GM19372 (cell line): Measurements from ENCODE around the gene ALPL.

ENCODE experiments used
- ATAC-seq: cut with Tn5 transposase; IDR thresholded peaks from one replicate; pipeline ENCODE4 v1.9.1; 2021; ENCODE audit warnings: mild to moderate bottlenecking, low read depth, moderate library complexity; ENCODE audit not compliant: unreplicated experiment

ALPL gene

DNA sequence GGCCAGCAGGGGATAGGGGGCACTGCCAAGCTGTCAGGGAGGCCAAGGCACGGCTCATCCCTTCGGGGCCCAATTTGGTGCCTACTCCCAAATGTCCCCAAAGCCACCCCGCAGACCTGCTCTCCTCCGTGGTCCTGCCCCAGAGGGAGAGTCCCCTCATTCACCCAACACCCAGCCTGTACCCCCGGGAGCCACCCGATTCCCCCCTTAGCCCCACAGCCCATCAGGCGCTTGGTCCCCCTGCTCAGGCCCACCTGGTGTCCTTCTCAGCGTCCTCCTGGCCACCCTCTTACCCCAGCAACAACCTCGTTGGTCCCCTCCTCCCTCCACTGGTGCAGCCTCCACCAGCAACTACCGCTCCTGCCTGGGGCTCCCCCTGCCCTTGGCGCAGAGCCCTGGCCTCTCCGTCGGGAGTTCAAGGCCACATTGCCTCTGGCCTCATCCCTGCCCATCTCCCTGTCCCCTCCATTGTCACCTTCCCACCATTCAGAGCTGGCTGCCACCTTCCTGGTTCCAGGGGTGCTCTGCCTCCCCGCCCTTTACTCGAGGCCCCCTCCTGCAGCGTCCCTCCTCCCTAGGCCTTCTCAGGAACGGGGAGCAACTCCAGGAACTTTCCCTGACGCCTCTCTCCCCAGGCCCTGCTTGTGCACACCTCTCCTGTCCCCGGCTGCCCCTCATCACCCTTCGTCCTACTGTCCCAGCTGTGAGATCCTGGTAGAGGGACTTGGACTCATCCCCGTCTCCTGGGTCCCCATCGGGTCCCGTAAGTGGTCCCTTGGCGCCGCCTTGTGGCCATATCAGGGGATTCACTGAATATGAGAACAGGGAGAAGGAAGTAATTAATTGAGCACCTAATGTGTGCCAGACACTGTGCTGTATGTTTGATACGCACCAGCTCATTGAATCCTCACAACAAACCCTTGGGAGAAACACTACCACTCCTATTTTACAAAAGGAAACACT is 86.0 kb downstream of the ALPL start:
- no peak for ATAC-seq

DNA sequence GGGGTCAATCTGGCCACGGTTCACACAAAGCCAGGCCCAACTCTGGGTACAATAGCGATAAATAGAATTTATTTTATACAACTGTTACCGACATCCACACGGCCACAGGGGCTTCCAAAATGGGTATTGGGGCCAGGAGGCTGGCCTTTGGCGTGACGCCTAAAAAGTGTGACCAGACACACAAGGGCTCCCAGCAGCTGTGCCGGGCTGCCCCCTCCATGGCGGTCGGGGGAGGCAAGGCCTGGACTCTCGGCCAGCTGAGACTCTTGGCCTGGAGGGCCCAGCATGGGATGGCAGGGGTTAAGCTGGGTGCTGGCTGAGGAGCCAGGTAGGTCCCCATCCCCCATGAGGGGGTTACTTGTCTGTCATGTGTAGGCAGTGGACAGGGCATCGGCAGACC is 87.0 kb downstream of the ALPL start:
- ATAC-seq: no peak

DNA sequence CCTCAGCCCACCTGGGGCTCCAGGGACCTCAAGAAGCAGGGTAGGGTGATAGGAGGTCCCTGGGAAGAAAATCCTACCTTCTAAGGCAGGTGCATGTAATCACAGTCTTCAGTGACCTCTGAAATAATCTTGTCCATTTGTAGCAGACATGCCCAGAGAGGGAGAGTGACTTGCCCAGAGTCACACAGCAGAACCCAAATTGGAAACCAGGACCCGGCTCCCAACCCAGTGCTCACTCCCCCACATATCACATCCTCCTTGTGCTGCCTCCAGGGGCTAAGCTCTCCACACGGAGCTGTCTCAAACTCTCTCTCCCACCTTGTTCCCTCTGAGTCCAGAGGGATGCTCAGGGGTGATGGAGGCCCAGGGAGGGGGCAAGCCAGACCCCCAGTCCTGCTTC is 87.4 kb downstream of the ALPL start:
- no peak for ATAC-seq

DNA sequence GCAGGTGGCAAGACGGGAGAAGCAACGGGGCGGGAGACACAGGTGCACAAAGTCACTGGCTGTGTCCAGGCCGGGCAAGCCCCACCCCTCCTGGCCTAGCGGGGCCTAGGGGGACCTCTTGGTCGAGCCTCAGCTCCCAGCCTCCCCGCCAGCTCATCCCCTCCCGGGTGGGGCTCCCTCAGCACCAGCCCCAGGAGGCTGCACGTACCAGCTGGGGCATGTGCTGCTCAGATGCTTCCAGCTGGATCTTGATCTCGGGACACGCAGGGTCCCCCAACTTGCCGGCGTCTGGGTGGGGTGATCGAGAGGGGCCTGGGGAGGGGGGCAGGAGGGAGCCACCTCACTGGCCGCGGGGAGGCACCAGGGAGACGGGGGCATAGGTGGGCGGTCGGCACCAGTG is 88.5 kb downstream of the ALPL start:
- ATAC-seq: no peak

DNA sequence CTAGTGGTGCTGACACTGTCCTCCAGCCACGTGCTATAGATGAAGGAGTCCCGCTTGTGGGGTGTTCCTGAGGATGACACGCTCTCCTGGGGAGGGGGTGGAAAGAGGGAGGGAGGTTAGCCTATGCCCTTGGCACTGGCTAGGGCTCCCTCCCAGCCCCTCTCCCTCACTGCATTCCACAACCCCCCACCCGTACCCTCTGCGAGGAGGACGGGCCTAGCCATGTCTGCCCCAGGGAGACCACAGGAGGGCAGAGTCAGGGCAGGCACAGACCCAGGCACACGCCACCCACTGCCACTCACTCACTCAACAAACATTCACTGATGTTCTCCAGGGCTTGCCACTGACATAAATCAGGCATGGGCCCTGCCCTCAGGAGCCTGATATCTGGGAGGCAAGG is 89.2 kb downstream of the ALPL start:
- no peak for ATAC-seq

DNA sequence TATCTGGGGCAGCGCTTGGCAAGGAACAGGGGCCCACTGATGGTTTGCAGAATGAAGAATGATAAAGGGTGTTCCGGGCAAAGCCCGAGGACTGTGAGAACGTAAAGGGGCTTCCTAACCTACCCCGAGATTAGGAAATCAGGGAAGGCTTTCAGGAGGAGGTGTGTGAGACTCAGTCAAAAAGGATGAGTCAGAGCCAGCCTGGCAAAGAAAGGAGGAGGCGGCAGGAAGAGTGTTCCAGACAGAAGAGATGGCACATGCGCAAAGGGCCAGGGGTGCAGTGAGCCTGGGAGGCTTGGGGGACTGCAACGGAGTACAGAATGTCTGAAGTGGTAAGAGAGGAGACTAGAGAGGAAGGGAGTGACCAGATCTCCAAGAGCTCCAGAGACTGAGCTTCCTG is 89.7 kb downstream of the ALPL start:
- no peak for ATAC-seq

DNA sequence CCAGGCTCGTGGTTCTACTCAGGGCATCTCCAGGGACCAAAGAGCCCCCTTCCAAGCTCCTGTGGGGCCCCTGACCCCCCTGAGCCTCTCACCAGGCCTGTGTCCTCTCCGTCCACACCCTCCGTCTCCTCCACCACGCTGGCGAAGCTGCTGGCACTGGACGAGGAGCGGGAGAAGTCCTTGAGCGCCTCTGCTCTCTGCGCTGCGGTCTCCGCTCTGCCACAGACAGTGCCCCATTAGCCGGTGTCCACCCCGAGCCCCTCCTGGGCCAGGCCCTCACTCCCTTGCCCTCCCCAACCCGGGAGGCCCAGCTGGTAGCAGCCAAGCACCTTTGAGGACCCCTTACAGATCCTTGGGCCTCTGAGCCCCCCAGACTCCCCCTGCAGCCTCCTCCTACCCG is 90.2 kb downstream of the ALPL start:
- ATAC-seq: no peak

DNA sequence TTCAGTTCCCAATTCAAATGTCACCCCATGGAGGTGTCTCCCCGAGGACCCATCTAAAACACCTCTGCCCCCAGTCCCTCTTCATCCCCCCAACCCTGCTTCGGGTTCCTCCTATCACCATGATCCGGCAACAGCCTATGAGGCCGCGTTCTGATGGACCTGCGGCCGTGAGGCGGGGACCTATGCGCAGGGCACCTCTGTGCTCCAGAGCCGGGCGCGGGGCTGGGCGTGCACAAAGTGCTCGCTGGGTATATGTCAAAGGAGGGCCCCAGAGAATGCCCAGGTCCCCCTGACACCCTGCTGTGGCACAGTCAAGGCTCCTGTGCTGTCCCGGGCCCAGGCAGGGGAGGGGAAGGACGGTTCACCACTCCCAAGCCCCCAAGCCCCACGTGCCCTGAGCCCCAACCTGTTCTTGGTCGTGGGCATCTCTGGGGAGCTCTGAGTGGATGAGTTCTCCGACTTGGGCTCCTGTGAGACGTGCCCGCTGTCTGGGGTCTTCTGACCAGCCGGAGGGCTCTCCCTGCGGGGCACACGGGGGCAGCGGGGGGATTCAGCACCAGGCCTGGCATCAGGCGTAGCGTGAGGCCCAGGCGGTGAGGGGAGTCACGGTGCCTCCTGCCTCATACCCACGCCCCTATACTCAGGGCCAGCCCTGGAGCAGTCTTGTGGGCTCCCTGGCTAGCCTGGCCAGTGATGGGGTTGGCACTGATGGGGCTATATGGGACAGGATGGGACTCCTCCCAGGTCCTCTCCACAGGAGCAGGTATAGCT is 92.2 kb downstream of the ALPL start:
- ATAC-seq: no peak

DNA sequence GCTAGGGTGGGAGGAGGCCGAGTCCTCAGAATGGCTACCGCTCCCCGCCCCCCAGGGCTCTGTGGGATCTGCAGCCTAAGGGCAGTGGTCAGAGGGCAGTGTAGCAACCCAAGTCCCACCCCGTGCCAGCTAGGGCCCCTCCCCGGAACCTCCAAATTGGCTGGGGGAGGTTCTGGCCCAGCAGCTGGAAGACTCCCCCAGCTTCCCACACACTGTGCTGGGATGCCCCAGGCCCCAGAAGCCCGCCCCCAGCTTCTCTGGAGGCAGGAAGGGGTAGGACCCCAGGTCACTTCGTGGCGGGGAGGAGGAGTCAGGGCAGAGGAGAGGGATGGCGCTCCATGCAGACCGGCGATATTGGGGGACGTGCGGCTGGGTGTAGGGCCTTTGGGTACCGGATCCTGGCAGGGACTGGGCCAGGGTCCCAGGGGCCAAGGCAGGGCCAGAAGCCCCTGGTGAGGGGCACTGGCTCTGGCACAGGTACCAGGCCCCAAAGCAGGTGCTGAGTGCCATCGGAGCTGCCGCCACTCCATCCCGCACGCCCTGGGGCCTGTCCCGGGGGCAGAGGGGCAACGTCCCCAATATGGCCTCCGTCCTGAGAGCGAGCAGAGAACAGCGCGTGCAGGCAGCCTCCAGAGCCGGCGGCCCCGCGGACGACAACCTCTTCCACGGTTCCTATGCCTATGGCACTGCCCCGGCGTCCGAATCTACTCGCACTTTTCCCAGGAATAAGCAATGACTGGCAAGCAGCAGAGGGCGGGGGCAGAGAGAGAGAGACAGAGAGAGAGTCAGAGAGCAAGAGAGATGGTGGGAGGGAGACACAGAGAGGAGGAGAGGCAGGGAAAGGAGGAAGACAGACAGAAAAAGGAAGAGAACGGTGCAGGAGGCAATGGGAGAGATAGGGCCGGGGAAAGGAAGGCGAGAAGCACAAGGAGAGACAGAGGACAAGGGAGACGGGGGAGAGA is 94.2 kb downstream of the ALPL start:
- no peak for ATAC-seq

DNA sequence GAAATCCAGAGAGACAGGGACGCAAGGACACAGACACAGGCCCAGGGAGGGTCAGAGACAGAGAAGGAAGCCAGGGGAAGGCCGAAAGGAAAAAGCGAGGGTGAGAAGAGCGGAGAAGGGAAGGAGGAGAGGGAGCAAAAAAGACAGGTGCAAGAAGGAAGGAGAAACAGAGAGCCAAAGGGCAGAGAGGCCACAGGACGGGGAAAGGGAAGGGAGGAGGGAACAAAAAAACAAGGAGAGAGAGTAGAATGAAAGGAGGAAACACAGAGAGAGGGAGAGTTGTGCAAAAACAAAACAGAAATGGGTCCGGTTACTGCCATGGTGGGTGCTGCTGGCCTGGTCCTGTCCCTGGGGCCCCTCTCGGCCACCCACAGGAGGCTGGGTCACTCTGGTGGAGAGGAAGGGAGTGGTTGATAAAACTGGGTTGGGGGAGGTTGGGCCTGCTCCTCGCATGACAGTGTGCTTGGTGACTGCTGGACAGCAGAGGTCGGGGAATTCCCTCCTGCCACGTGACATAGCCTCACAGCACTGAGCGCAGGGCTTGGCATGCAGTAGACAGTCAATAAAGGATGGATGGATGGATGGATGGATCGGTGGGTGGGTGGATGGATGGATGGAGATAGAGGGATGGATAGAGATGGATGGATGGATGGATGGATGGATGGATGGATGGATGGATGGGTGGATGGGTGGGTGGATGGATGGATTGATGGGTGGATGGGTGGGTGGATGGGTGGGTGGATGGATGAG is 95.2 kb downstream of the ALPL start:
- ATAC-seq: no peak

DNA sequence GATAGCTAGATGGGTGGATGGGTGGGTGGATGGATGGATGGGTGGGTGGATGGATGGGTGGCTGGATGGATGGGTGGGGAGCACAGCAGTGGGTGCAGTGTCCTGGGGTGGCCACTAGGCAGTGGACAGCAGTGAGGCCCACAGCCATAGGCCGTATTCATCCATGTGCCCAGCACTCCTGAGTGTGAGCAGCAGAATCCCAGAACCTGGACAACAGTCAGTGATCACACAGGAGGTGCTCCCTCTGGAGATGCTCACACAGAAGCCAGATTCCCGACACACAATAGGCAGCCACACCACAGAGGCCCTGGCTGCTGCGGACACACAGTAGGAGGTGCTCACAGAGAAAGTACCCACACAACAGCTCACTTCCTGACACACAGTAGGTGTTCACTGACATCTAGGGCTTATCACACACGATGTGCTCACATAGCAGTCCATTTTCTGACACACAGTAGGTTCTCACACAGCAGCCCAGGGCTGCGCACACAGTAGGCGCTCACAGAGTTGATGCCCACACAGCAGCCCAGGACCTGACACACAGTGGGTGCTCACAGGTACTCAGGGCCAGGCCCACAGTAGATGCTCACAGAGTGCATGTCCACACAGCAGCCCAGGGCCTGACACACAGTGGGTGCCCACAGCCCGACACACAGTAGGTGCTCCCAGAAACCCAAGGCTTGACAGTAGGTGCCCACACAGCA is 95.9 kb downstream of the ALPL start:
- no peak for ATAC-seq

DNA sequence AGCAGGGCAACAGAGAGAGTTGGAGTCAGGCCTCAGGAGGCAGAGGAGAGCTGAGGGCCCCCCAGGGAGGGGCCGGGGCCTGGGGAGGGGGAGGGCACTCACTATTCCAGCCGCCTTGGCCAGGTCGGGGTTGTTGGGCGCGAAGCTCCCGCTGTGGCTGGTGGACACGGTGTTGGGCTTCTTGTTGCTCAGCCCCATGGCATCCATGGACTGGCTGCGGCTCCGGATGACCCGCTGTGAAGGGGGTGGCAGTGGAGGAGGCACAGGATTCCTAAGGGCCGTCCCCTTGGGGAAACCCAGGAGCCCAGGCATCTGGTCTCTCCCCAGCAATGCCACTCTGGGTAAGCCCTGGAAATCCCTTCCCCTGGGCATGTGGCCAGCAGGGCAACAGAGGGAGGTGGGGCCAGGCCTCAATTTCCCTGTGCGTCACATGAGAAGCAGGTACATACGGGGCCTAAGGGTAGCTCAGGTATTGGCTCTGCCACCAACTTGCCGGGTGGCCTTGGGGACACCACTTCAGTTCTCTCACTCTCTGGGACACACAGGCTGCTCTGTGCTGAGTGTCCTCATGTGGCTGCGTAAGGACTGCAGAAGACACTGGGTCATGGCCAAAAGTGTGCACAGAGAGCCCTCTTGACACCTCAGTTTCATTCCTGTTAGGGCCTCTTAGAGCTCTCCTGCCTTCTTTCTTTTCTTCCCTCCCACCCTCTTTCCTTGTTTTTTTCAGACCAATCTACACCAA is 96.9 kb downstream of the ALPL start:
- ATAC-seq: no peak

DNA sequence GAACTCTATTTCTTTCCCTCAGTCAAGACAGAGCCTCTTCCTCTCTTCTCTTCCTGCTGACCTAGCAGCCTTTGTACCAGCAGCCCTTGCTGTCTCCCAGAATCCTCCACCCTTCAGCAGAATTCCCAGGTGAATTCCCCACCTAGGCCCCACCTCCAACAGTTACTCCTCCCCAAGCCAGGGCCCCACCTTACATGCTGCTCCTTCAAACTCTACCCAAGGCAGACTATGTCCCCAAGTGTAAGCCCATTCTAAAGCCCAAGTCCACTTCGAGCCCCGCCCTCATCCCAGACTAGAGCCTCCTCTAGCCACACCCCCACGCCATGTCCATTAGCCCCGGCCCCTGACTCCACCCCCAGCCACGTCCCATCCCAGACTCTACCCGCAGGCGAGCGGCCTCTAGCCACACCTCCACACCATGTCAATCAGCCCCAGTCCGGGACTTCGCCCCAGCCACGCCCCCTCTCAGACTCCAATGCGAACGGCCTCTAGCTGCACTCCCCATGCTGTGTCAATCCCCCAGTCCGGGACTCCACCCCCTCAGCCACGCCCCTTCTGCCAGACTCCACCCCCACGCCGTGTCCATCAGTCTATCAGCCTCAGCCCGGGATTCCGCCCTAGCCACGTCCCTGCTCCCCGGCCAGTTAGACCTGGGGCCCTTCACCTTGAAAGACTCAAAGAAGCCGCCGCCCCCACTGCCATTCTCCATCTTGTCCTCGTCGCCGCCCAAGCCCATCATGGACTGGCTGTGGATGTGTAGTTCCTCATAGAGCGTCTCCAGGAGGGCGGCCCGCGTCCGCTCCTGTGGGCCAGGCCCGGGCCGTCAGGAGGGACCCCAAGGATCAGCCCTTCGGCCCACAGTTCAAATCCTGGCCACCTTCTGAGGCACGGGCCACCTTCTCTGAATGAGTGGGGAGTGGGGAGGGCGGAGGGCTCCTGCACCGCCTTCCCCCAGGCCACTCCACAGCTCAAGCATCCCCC is 98.6 kb downstream of the ALPL start:
- ATAC-seq: peak; percentile 82

DNA sequence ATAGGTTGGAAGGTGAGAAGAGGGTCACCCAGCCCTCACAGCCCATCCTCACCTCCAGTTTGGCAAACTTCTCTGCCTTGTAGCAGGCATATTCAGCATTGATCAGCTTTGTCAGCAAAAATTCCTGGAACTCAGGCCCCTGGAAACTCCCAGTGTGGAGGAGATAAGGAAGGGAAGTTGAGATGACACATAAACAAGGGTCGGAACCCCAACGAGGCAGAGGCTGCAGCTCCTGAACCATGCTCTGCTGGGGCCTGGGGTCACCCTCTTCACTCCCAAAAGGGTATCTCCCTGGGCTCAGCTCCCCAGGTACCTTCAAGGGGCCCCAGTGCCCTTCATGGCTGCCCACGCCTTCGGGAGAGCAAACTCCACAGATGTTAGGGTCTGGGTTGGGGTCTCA is 99.6 kb downstream of the ALPL start:
- ATAC-seq: no peak

DNA sequence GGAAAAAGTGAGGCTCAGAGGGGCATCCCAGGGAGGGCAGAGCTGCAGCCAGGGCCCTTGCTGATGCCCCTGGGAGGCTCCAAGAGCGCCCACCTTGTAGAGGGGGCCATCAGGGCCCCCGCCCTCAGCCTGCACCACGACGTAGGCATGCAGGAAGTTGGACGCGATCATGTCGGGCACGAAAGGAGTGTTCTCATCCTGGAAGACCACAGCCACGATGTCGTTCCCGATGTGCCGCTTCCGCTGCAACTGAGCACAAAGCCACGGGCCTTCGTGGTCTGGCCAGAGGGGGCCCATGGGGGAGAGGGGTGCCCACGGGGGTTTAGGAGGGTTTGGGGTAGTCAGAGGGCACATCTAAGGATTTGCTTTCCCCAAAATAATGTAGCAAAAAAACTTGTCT is 100.8 kb downstream of the ALPL start:
- ATAC-seq: no peak

DNA sequence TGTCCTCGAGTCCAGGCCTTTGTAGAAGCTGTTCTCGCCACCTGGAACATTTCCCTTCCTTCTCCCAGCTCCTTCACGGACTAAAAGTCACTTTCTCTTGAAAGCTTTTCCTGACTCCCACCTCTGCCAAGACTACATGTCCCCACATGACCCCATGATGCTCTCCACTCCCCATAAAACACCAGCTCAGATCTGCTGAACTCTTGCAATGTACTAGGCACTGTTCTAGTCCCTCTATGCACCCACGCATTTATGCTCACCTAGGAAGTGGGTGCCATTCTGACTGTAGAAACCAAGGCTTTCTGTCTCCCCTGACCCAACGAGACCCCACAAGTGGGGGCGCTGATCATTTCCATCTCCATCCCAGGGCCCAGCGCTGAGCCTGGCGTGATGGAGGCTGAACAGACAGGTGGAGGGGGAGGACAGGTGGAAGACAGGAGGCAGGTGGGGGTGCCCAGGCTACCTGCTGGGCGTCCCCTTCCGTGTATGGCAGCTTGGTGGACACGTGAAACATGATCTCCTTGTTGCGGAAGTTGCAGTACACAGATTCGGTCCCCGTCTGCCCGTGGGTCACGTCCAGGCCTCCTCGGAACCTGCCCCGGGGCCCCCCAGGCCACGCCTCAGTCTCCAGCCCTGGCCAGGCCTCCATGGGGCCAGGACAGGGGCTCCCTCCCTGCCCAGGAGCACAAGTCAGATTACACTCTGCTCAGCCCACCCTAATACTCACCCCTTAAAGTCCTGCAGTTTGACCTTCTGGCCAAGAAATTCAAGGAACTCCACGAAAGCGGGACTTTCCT is 102.0 kb downstream of the ALPL start:
- ATAC-seq: no peak

DNA sequence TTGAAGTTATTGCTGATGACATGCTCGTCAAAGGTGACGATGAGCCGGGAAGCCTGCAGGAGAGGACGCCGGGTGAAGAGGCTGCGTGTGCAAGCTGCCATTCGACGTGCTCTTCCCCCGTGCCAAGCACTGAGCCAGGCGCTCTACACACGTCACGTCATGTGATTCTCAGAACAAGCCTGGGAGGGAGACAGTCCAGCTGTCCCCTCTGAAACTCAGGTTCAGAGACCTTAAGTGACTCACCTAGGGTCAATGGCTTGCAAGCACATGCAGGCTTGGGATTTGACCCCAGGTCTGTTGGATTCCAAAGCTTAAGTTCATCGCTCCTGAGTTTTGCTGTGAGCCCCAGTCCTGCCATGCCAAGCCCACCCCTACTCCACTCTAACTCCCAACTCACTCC is 102.8 kb downstream of the ALPL start:
- ATAC-seq: no peak
